Brain pericyte (primary cell): Measurements from ENCODE around the gene SLC1A4.
A peak's percentile ranks its signal among the peaks of the same experiment; 100 is the strongest.

Experiments used
- DNase-seq: peaks from one replicate; pipeline ENCODE4 v3.0.0-alpha.2; 2012; ENCODE audit warnings: low read depth, low spot score

The SLC1A4 gene

DNA sequence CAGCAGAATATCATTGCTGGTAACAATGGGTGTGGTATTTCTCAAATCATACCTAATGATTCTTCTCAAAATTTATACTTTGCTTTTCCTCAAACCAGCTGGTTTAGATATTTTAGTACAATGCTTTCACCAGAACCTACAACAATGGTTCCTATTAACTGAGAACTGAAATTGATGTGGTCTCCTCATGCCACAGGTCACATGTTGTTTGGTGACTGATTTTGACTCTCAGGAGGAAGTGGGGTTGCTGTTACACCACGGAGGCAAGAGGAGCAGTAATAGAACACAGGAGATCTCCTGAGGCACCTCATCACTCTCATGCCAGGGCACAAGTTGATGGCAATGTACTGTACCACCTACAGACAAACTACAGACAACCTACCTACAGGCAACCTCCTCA is 64.0 kb downstream of the SLC1A4 start:
- DNase-seq = no peak

DNA sequence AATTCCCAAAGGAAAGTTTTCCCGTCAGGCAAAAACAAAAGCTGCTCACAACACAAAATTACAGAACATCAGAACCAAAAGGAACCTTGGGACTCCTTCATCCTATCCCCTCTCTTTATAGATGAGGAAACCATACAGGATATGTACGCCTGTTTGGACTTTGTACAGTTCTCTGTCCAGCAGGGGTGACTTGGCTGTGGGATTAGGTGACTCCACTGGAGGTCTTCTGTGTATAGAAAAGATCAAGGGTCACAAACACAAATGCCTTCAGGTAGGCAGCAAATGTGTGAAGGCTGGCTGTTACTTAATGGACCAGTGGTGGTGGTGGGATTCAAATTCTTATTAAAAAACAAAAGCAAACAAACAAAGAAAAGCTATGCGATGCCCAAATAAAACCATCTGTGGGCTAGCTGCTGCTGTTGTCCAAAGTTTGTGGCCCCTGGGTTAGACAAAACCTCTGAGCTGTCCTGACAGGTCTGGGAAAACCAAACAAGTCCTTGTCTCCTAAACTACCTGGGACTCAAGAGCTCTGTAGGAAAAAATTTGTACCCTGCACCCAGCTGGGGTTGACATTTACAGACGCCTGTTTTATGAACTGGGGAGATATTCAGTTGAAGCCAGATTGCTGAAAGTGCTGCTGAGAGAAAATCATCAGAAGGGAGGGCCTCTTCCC is 65.7 kb downstream of the SLC1A4 start:
- no peak for DNase-seq

- no peak for DNase-seq
Measured at GRCh38 chr2:65055422-65056214, 66.4 kb downstream of the SLC1A4 start.

DNA sequence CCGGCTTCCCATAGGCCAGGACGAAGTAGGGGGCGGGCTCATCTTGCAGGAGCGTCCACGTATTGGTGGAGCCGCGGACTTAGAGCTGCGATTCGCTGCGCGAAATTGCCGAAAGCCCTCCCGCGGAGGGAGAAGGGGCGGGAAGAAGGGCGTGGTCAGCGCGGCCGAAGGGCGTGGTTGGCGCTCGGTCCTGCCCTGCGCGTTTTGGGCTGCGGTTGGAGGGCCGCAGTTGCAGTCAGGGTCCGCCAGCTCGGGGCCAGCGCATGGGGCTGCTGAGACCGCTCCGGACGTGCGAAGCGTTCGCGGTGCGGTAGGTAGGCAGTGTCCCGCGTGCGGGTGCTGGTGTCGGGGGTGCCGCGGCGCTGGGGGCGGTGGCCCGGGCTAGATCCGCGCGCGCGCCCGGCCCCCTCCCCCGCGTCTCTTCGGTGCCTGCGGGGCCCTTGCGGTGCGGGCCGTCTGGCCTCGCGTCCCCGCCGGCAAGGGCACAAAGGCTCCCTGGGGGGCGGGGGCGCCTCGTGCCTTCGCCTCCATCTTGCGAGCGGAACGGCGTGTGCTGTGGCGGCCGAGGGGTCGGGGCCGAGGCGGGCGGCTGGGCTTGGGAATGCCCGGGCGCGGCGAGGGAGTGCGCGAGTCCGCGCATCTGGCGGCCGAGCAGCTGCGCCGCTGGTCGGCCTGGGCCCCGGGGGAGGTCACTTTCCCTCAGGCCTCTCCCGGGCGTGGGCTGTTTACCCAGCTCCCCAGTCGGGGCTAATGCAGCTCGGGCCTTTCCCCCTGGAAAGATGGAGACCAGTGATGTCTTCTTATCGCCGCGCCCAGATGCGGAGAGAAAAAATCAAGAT is 67.2 kb downstream of the SLC1A4 start, which contains the start of gene CEP68:
Gene CEP68 (plus strand): TSS at position 202 of the 839 bp plus-strand sequence. CDS start 13,029 bp downstream, outside the sequence.
- DNase-seq = peak; percentile 95

DNA sequence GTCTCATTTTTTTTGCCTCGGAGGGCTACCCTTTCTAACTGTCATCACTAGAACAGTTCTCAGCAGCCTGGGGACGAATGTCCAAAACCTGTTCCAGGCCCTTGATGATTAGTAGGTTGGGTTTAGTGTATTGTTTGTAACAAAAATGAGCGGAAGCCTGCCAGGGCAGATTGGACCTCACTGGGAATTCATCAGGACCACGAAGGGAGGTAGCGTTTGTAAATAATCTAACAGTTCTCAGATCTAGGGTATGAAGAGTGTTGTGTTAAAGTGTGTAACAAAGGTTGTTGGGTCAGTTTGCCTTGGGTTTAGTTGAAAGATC is 67.8 kb downstream of the SLC1A4 start:
- no peak for DNase-seq

GRCh38 chr2:65057391-65058052 is 68.3 kb downstream of the SLC1A4 start:
- no peak for DNase-seq

DNA sequence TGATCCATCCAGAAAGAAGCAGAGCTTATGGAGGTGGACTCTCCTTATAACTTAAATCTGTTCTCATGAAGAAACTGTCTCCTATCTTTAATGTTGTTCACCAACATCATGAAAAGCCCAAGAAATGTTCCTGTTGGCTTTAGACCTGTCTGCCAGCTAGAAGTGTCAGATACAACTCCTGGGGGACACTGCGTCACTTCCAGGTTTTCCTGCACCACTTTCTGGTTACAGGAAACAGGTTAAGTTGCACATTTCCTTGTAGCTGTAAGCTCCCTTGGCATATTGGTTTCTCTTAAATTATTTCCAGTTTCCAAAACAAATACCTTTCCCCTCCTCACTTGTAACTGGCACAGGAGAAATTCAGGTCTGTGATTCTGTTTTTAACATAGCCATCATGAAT is 69.9 kb downstream of the SLC1A4 start:
- no peak for DNase-seq

GRCh38 chr2:65061146-65061909 is 72.1 kb downstream of the SLC1A4 start:
- DNase-seq = no peak

GRCh38 chr2:65061910-65062339 is 72.7 kb downstream of the SLC1A4 start:
- no peak for DNase-seq

DNA sequence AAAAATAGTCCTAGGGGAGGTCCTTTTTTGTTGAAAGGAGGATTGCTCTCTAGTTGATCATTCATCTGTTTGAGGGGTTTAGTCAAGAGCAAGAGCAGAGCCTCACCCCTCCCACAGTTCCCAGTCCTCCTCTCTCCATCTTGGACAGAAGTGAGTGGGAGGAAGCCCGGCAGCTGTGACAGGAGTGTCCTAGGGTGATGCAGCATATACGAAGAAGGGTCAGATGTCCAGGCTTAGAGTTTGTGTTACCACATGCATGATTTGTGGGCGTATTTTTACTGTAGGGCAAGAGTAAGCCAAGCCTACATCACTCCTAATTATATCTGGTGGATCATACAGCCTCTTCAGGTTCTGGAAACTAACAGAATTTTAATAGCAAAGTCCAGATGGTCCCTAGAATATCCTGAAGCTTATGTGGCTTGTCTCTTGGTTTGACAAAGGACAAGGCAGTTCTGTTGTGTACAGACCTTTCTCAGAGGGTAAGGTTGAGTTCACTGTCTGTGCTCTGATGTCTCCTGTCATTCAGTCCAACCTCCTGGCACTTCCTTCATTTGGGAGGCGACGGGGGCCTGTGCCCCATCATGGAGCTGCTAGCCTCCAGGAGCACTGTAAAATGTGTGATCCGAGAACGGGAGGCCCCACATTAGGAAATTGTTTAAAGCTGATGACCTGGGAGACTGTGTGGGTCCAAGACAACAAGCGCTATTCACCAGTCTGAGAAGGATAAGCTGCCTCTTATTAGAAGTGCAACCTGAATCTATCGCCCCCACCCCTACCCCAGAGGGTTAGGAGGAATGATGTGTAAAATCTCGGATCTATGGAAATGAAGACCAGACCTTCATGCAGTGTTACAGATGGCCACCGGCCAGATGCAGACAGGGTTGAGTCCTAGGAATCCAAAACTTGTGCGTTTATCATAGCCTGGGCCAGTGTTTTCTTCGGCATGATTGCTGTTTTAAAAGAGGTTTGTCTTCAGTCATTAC is 73.9 kb downstream of the SLC1A4 start:
- DNase-seq = no peak

GRCh38 chr2:65064728-65065552 is 75.7 kb downstream of the SLC1A4 start:
- peak; percentile 94 for DNase-seq

GRCh38 chr2:65067806-65068553 is 78.8 kb downstream of the SLC1A4 start:
- DNase-seq = no peak

DNA sequence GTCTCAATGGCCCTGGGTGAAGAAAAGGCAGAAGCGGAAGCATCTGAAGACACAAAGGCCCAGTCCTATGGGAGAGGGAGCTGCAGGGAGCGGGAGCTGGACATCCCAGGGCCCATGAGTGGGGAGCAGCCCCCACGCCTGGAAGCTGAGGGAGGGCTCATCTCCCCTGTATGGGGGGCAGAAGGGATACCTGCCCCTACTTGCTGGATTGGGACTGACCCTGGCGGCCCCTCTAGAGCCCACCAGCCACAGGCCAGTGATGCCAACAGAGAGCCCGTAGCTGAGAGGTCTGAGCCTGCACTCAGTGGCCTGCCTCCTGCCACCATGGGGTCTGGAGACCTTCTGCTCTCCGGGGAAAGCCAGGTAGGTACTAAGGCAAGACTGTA is 80.2 kb downstream of the SLC1A4 start:
- DNase-seq = no peak

- no peak for DNase-seq
Measured at GRCh38 chr2:65070172-65070830, 81.1 kb downstream of the SLC1A4 start.

- no peak for DNase-seq
Measured at GRCh38 chr2:65070856-65071255, 81.7 kb downstream of the SLC1A4 start.

DNA sequence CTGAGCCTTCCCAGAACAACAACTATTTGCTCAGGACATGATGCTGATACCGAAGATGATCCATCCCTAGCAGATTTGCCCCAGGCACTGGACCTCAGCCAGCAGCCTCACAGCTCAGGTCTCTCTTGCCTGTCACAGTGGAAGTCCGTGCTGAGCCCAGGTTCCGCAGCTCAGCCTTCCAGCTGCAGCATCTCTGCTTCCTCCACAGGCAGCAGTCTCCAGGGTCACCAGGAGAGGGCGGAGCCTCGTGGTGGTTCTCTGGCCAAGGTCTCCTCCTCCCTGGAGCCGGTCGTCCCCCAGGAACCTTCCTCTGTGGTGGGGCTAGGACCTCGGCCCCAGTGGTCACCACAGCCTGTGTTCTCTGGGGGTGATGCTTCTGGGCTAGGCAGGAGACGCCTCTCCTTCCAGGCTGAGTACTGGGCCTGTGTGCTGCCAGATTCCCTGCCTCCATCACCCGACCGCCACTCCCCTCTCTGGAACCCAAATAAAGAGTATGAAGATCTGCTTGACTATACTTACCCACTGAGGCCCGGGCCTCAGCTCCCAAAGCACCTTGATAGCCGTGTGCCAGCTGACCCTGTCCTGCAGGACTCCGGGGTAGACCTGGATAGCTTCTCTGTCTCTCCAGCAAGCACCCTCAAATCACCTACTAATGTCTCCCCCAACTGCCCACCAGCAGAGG is 82.4 kb downstream of the SLC1A4 start:
- no peak for DNase-seq
